Neural cell (in vitro differentiated cells): Measurements from ENCODE around the gene TTC21A.

Experiments
- EZH2 ChIP-seq: fragments of 200-600, 300-800 bp; shearing (Covaris generic), sonication (generic); IDR thresholded peaks from 2 replicates; pipeline ENCODE4 v1.6.1; 2014; ENCODE audit warnings: antibody characterized with exemption, low read length, borderline replicate concordance, mild to moderate bottlenecking; ENCODE audit not compliant: insufficient read depth, poor library complexity, severe bottlenecking
- POLR2AphosphoS5 ChIP-seq: IDR thresholded peaks from 2 replicates; pipeline ENCODE4 v1.6.1; 2012
- SMC3 ChIP-seq: fragments of 450-650 bp; conservative IDR thresholded peaks from 2 replicates; pipeline ENCODE4 v1.6.1; 2014; ENCODE audit warnings: antibody characterized with exemption, mild to moderate bottlenecking, moderate library complexity; ENCODE audit not compliant: poor library complexity
- TF ChIP-seq, protein P1 (sequence below): fragments of 450-650 bp; IDR thresholded peaks from 2 replicates; pipeline ENCODE4 v1.5.1; 2014; ENCODE audit warnings: antibody characterized with exemption, mild to moderate bottlenecking, moderate library complexity; ENCODE audit not compliant: poor library complexity, severe bottlenecking

GRCh38 chr3:39082666-39083313, 24.7 kb upstream of the TTC21A start:
- TF ChIP-seq EZH2 (no peak), POLR2AphosphoS5 (no peak), SMC3 (no peak)
- TF ChIP-seq, protein P1, sequence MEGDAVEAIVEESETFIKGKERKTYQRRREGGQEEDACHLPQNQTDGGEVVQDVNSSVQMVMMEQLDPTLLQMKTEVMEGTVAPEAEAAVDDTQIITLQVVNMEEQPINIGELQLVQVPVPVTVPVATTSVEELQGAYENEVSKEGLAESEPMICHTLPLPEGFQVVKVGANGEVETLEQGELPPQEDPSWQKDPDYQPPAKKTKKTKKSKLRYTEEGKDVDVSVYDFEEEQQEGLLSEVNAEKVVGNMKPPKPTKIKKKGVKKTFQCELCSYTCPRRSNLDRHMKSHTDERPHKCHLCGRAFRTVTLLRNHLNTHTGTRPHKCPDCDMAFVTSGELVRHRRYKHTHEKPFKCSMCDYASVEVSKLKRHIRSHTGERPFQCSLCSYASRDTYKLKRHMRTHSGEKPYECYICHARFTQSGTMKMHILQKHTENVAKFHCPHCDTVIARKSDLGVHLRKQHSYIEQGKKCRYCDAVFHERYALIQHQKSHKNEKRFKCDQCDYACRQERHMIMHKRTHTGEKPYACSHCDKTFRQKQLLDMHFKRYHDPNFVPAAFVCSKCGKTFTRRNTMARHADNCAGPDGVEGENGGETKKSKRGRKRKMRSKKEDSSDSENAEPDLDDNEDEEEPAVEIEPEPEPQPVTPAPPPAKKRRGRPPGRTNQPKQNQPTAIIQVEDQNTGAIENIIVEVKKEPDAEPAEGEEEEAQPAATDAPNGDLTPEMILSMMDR, result no peak
